Parathyroid adenoma (tissue), 2 donors: ENCODE data around the gene COPA.
"Not testable (repeated sequence)": the region's sequence is repeated elsewhere in the genome, so short reads cannot be mapped to it uniquely, and the experiment has no call there.

ENCODE experiments used
- H2AFZ ChIP-seq: fragments of 300-600 bp; sonication (generic); one replicate; pipeline ENCODE4 v1.7.0; 2017; ENCODE audit warnings: antibody characterized with exemption, mild to moderate bottlenecking
- H3K27ac ChIP-seq: fragments of 300-600 bp; sonication (generic); one replicate; pipeline ENCODE4 v1.7.0; 2017
- H3K27me3 ChIP-seq: fragments of 300-600 bp; sonication (generic); one replicate; pipeline ENCODE4 v1.7.0; 2017; ENCODE audit warnings: low read length; ENCODE audit not compliant: control insufficient read depth, insufficient read depth
- H3K36me3 ChIP-seq: fragments of 300-600 bp; sonication (generic); one replicate; pipeline ENCODE4 v1.7.0; 2017; ENCODE audit warnings: low read length; ENCODE audit not compliant: control insufficient read depth, insufficient read depth
- H3K4me1 ChIP-seq: fragments of 300-600 bp; sonication (generic); one replicate; pipeline ENCODE4 v1.7.0; 2017; ENCODE audit warnings: control low read depth
- H3K4me2 ChIP-seq: fragments of 300-600 bp; sonication (generic); one replicate; pipeline ENCODE4 v1.7.0; 2017; ENCODE audit warnings: low read length
- H3K4me3 ChIP-seq: fragments of 300-600 bp; sonication (generic); one replicate; pipeline ENCODE4 v1.7.0; 2017; ENCODE audit warnings: low read depth, low read length
- H3K79me2 ChIP-seq: fragments of 300-600 bp; sonication (generic); one replicate; pipeline ENCODE4 v1.7.0; 2017; ENCODE audit warnings: control low read depth
- H3K9ac ChIP-seq: fragments of 300-600 bp; sonication (generic); one replicate; pipeline ENCODE4 v1.7.0; 2017; ENCODE audit warnings: mild to moderate bottlenecking
- H3K9me3 ChIP-seq: fragments of 300-600 bp; sonication (generic); one replicate; pipeline ENCODE4 v1.7.0; 2017; ENCODE audit warnings: low read length; ENCODE audit not compliant: control insufficient read depth
- CTCF ChIP-seq: fragments of 300-600 bp; sonication (generic); IDR thresholded peaks from one replicate; pipeline ENCODE4 v1.7.0; 2017; ENCODE audit warnings: antibody characterized with exemption, mild to moderate bottlenecking
- donor health status: primary hyperparathyroidism.

The COPA gene

GRCh38 chr1:160293020-160293968, 49.8 kb downstream of the COPA start:
- no peak overlapping the region for H3K9ac ChIP-seq
- TF ChIP-seq CTCF = no peak
- H3K4me2 ChIP-seq = no peak overlapping the region
- no peaks in the 10 kb centered on the region for H3K4me1 ChIP-seq
- no peak overlapping the region for H2AFZ ChIP-seq
- H3K27ac ChIP-seq = no peak overlapping the region
- H3K79me2 ChIP-seq = no peaks in the 10 kb centered on the region
- H3K9me3 ChIP-seq = no peaks in the 10 kb centered on the region
- no peak overlapping the region for H3K4me3 ChIP-seq
- no peaks in the 10 kb centered on the region for H3K27me3 ChIP-seq
- H3K36me3 ChIP-seq = no peaks in the 10 kb centered on the region

GRCh38 chr1:160291248-160292220, 51.5 kb downstream of the COPA start:
- H2AFZ ChIP-seq = no peak overlapping the region
- H3K79me2 ChIP-seq = no peaks in the 10 kb centered on the region
- H3K36me3 ChIP-seq = no peaks in the 10 kb centered on the region
- no peaks in the 10 kb centered on the region for H3K27me3 ChIP-seq
- no peak overlapping the region for H3K9ac ChIP-seq
- peak; percentile 62 for TF ChIP-seq CTCF
- no peak overlapping the region for H3K4me2 ChIP-seq
- H3K9me3 ChIP-seq = no peaks in the 10 kb centered on the region
- no peak overlapping the region for H3K4me3 ChIP-seq
- H3K4me1 ChIP-seq = no peaks in the 10 kb centered on the region
- H3K27ac ChIP-seq = no peak overlapping the region

GRCh38 chr1:160287769-160288168, 55.3 kb downstream of the COPA start:
- not testable (repeated sequence) for H3K79me2 ChIP-seq, H3K36me3 ChIP-seq, H3K9me3 ChIP-seq, H2AFZ ChIP-seq, H3K4me3 ChIP-seq, H3K27me3 ChIP-seq, H3K4me1 ChIP-seq, H3K9ac ChIP-seq, H3K4me2 ChIP-seq, H3K27ac ChIP-seq

- Histone ChIP-seq H3K4me3 (peak overlapping the region; percentile 90), H2AFZ (no peak overlapping the region), H3K27ac (no peak overlapping the region), H3K9ac (no peak overlapping the region), H3K9me3 (no peaks in the 10 kb centered on the region), H3K4me2 (no peak overlapping the region), H3K36me3 (no peaks in the 10 kb centered on the region), H3K4me1 (no peaks in the 10 kb centered on the region), H3K79me2 (no peaks in the 10 kb centered on the region), H3K27me3 (no peaks in the 10 kb centered on the region)
- TF ChIP-seq CTCF = no peak
Measured at GRCh38 chr1:160285506-160285905, 57.5 kb downstream of the COPA start.

GRCh38 chr1:160284782-160285344, 58.2 kb downstream of the COPA start, which contains the start of gene PEX19:
TSS of gene PEX19 (minus strand) at chr1:160285133. CDS start at chr1:160285124, 9 bp downstream.
- Histone ChIP-seq H3K9me3 (no peaks in the 10 kb centered on the region), H2AFZ (peak within 1 kb of the TSS; percentile 80), H3K79me2 (no peaks in the 10 kb centered on the region), H3K4me2 (peak within 1 kb of the TSS; percentile 86), H3K36me3 (no peaks in the 10 kb centered on the region), H3K27me3 (no peaks in the 10 kb centered on the region), H3K4me1 (no peaks in the 10 kb centered on the region), H3K9ac (peak within 1 kb of the TSS; percentile 81), H3K4me3 (peak within 1 kb of the TSS; percentile 90), H3K27ac (peak within 1 kb of the TSS; percentile 47)
- TF ChIP-seq CTCF = no peak
